K562 (cell line): Measurements from ENCODE around the gene SCAF11. TPM values are rescaled to one million over a fixed set of nuclear protein-coding genes. Genes with fewer than 3 reads are reported as not detected.

ENCODE experiments used
- CEBPZ ChIP-seq: fragments of 150-350 bp; IDR thresholded peaks from 2 replicates; pipeline ENCODE4 v1.6.1; 2014; ENCODE audit warnings: low read depth, mild to moderate bottlenecking, low read length, borderline replicate concordance
- NBN ChIP-seq: fragments of 450-650 bp; IDR thresholded peaks from 2 replicates; pipeline ENCODE4 v1.6.1; 2016; ENCODE audit warnings: low read depth, mild to moderate bottlenecking
- NR0B1 ChIP-seq: fragments of 450-650 bp; IDR thresholded peaks from one replicate; pipeline ENCODE4 v1.6.1; 2018; ENCODE audit warnings: mild to moderate bottlenecking, moderate library complexity; ENCODE audit not compliant: partially characterized antibody
- RBM39 ChIP-seq: fragments of 200-400 bp; formaldehyde crosslinking; optimal IDR thresholded peaks from 2 replicates; pipeline ENCODE3; 2018; ENCODE audit warnings: low read depth, low read length
- SIX5 ChIP-seq, 2 experiments: IDR thresholded peaks; 2 replicates each; pipeline ENCODE4 v1.6.1; 2011; ENCODE audit warnings: low read length in 2 of 2, borderline replicate concordance in 1 of 2, low read depth in 1 of 2, mild to moderate bottlenecking in 1 of 2, moderate library complexity in 1 of 2; ENCODE audit not compliant: insufficient read depth in 1 of 2
- TBL1XR1 ChIP-seq, 2 experiments: IDR thresholded peaks; 2 replicates each; pipeline ENCODE4 v1.6.1; 2012; ENCODE audit warnings: improper control_type of control experiment in 2 of 2, low read length in 2 of 2, mild to moderate bottlenecking in 1 of 2
- XRCC4 ChIP-seq: IDR thresholded peaks from one replicate; pipeline ENCODE4 v1.6.1; 2011; ENCODE audit not compliant: insufficient read depth, insufficient read length; ENCODE audit errors: extremely low read depth
- ZBTB26 ChIP-seq: fragments of 450-650 bp; formaldehyde crosslinking; IDR thresholded peaks from 2 replicates; pipeline ENCODE4 v1.4.0; 2022; ENCODE audit warnings: missing genetic modification characterization
- ZFP91 ChIP-seq: sonication (generic); formaldehyde crosslinking; IDR thresholded peaks from 2 replicates; pipeline ENCODE4 v1.8.0; 2022; ENCODE audit warnings: mild to moderate bottlenecking, missing genetic modification reagents
- ZNF134 ChIP-seq: fragments of 250-450 bp; sonication (Bioruptor Pico); conservative IDR thresholded peaks from 2 replicates; pipeline ENCODE4 v1.4.0; 2020
- ZNF232 ChIP-seq: sonication (generic); formaldehyde crosslinking; IDR thresholded peaks from 2 replicates; pipeline ENCODE4 v1.8.0; 2022; ENCODE audit warnings: mild to moderate bottlenecking, missing genetic modification reagents
- ZNF280B ChIP-seq: fragments of 250-450 bp; sonication (Bioruptor Pico); IDR thresholded peaks from 2 replicates; pipeline ENCODE4 v1.5.1; 2021; ENCODE audit warnings: mild to moderate bottlenecking
- polyA plus RNA-seq, 8 experiments: library from polyadenylated mRNA; depleted of rRNA in 4 of 8; stranded (reverse) in 5 of 8; unstranded in 3 of 8; fragments of >200 nt; fragmentation: Nextera tagmentation in 2 of 8; fragmentation: Illumina TruSeq in 1 of 8; extraction: Ambion mirVana in 2 of 8; extraction: Trizol in 1 of 8; gene quantifications; 2 replicates each; pipeline versions ENCODE4 v1.2.1 to v1.2.3, GENCODE V29; 2011 to 2014; ENCODE audit warnings: inconsistent platforms in 1 of 8, missing spikeins in 1 of 8
- total RNA-seq, 7 experiments: library from RNA; depleted of rRNA in 6 of 7; stranded (reverse); fragments of >200 nt in 6 of 7; fragmentation: Illumina TruSeq in 2 of 7; extraction: Trizol in 2 of 7; gene quantifications; 2 replicates each; pipeline versions ENCODE4 v1.2.1 to v1.2.3, GENCODE V29; 2011 to 2021; ENCODE audit warnings: low replicate concordance in 1 of 7

The SCAF11 gene
- total and polyA plus RNA-seq, 9 of the 15 experiments (the other 6 are each of a cell fraction or from before 2014, with no cell fraction given), result 30.4 to 119 (median 80.0) TPM

- TF ChIP-seq CEBPZ (no peak), SIX5 (IDR thresholded peaks at IDR 0.05; ENCODE audit: borderline replicate concordance in 1 of 2, insufficient read depth in 1 of 2, low read depth in 1 of 2, low read length in 2 of 2) (no peak), ZNF134 (CRISPR knock-in tag) (no peak), ZNF280B (CRISPR knock-in tag) (no peak), ZBTB26 (CRISPR knock-in tag) (0 out of 2 replicates have a peak, but pooled peaks have one; percentile 10), ZFP91 (CRISPR knock-in tag) (no peak; the same call in 1 of the 2 replicates), ZNF232 (CRISPR knock-in tag) (peak; percentile 90), NBN (peak; percentile 91), NR0B1 (no peak), TBL1XR1 (IDR thresholded peaks at IDR 0.05; ENCODE audit: low read length in 2 of 2) (peak in 1 of 2 experiments; percentile 76; a peak in 2 of 4 replicates), RBM39 (no peak), XRCC4 (no peak)
Measured at GRCh38 chr12:45990468-45991283, at the start of gene SCAF11 (continued).
